GOT3 (cell line): Measurements from ENCODE around the gene CD164.
"Not testable (repeated sequence)": the region's sequence is repeated elsewhere in the genome, so short reads cannot be mapped to it uniquely, and the experiment has no call there.

Experiments used
- DNase-seq: peaks from one replicate; lab custom pipeline; 2025; ENCODE audit warnings: mixed read lengths; lab: John Stamatoyannopoulos, UW

The CD164 gene

GRCh38 chr6:109374326-109374892, 7.9 kb downstream of the CD164 start:
- no peak for DNase-seq

GRCh38 chr6:109373762-109374161, 8.5 kb downstream of the CD164 start:
- DNase-seq: no peak

DNA sequence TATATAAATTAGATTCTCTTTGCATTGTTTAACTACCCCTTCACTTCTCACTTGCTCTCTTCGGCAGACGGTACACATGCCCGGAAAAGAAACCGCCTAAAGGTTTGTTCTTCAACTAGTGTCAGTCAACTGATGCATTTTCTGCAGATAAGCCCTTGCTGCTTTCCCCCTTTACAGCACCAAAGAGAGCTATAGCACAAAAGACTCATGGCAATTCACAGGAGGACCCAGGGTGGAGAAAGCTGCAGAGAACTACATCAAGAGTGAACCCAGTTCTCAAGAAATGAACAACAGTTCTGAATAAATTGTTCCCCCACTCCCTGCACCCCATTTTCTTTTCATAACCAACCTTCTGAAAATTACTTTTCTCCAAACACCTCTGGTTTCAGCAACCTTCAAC, 8.9 kb downstream of the CD164 start:
- no peak for DNase-seq

DNA sequence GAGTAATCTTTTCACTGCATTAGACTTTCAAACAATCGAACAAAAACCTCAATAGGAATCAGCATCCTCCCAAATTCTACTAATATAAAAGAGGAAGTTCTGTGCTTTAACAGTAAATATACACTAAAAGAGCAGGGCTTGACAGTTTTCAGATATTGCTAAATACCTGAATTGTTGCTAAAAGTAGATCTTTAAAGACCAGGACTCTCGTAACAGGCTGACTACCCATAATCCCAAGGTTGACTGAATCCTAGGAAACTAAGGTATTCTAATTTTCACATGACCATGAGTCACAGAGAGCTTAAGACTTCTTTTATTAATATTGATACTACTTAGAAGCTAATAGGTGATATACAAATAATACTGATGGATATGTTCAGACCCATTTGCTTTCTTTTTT, 10.1 kb downstream of the CD164 start:
- no peak for DNase-seq

- DNase-seq: no peak
These were observed 11.5 kb downstream of the CD164 start for GRCh38 chr6:109370792-109371191.

DNA sequence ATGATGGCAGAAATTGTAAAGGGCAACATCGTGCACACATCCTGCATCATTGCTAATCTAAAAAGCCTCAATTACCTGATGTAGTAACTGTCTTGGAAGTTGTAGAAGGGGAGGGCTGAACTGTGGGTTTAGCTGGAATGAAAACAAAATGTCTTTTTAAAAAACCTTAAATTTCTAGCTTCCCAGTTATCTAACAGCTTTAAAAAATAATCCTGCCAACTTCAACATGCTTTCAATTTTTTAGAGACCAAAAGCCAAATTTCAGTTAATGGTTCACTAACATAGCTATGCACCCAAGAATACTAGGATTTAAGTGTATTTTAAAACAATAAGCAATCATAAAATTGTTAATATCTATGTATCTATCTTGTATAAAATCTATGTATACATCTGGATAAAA, 11.9 kb downstream of the CD164 start:
- DNase-seq: no peak

DNA sequence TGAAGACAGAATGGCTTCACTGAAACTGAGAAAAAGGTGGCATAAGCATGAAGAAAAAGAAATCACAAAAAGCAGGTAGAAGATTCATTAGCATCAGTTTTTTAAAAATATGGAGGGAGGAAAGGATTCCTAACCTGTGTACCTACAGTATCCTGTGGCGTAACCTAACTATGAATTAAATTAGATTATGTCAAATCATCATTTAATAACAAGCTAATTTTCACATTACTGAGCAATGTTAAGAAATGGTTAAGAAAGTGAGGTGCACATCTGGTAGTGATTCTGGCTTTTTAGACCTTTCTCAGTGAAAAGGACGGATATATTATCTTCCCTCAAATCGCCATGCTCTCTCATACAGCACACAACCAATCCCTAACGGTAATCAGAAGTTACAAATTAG, 12.5 kb downstream of the CD164 start:
- DNase-seq: no peak

GRCh38 chr6:109364382-109365078, 17.7 kb downstream of the CD164 start:
- not testable (repeated sequence) for DNase-seq

- DNase-seq: no peak
These were observed 18.5 kb downstream of the CD164 start for GRCh38 chr6:109363753-109364152.

- no peak for DNase-seq
These were observed 20.0 kb downstream of the CD164 start for GRCh38 chr6:109362102-109362884.

DNA sequence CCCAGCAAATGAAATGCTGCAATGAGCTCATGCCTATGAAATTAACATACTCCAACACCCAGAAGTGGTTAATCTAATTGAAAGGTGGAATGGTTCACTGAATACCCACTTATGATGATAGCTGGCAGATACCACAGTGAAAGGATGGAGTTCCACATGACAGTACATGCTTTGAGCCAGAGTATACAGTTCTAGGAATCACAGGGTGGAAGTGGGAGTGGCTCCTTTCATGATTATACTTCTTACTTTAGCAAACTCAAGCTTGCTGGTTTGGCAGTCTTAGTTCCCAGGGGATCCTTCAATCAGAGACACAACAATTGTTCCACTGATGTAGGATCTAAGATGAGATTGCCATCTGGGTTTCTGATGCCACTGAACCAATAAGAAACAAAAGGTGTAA, 21.5 kb downstream of the CD164 start:
- no peak for DNase-seq

DNA sequence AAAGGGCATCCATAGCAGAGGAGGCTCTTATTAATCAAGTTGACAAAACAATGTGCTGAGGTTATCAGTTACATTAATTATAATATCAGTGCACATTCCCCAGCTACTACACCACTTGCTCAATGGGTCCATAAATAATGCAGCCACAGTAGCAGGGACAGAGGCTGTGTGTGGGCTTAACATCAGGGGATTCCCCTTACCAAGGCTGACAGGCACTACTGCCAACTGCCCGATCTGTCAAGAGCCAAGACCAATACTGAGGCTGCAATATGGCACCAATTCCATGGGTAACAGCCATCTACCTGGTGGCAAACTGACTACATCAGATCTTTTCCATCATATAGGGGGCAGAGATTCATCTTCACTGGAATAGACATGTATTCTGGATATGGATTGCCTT, 22.0 kb downstream of the CD164 start:
- DNase-seq: no peak

GRCh38 chr6:109359248-109359647, 23.0 kb downstream of the CD164 start:
- no peak for DNase-seq

DNA sequence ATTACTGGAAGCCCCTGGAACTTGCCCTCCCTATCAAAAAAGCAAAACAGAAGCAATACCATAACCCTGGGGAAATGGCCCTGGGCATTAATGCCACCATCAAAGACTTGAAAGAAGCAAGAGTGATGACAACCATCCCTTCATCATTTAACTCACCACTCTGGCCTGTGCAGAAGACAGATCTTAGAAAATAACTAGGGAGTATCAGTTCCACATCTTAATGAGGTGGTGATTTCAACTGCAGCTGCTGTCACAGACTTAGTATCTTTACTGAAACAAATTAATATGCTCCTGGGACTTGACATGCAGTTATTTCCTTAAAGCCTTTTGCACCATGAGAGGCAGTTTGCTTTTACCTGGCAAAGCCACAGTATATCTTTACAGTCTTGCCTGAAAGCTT, 24.1 kb downstream of the CD164 start:
- no peak for DNase-seq

DNA sequence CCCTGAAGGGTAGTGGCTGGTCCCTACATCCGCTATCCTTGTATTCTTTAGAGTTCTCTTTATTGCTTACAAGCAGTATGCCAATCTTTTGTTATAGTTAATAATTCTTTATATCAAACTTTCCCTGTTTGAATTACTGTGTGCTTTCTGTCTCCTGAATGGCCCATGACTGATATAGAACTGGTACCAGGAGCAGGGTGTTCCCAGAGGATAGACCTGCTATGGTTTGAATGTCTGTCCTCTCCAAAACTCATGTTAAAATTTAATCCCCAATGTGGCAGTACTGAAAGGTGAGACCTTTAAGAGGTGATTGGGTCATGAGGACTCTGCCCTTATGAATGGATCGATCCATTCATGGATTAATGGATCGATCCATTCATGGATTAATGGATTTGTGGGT, 26.0 kb downstream of the CD164 start:
- DNase-seq: no peak

GRCh38 chr6:109351231-109352130, 30.8 kb downstream of the CD164 start:
- no peak for DNase-seq

DNA sequence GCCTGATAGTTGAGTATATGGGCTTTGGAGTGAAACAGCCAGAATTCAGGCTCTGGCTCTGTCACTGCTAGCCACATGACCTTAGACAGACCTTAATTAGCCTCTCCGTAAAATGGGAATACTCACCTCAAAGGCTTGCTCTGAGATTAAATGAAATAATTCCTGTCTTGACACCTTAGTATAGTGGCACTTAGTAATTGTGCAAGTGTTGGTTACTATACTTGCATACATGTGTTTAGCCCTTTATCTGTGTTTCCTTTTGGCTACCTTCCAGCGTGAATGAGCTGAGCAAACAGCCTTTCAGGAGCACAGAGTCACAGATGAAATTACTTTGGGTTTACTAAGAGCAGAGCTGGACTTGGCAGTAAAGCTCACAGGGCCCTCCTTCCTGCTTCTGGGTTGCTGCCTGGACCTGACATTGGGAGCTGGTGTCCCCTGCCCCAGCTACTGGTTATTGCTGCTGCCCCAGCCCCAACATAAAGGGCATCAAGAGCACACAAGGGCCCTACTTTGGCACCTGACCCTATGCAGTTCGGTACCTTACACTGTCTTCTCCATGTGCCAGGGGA, 32.8 kb downstream of the CD164 start:
- DNase-seq: no peak

DNA sequence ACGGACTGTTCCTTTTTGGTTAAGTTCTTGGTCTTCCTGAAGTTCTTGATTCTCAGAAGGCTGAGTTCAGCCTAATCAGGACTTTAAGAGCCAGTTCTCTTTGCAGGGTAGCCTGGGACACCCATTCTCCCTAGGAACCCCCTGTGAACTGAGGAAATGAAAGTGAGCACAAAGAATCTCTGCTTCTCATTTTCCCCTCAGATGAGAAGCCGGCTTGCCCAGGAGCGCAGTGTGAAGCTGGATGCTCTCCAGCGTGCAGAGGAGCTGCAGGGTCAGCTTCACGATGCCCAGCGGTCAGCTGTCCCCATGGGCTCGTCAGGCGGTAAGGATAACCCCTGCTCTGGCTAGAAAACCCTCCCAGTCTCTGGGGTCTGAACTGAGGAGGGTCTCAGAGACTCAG, 34.0 kb downstream of the CD164 start:
- no peak for DNase-seq

- DNase-seq: no peak
These were observed 34.5 kb downstream of the CD164 start for GRCh38 chr6:109347779-109348178.

DNA sequence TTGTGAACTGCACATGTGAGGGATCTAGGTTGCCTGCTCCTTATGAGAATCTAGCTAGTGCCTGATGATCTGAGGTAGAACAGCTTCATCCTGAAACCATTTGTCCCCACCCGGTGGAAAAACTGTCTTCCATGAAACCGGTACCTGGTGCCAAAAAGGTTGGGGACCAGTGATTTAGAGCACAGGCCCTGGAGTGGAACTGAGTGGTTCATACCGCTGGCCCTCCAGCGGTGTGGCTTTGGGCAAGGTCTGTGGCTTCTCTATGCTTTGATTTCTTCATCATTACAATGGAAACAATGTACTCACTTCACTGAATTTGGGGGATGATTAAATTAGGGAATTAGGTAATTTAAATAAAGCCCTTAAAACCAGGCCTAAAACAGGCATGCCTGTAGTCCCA, 36.3 kb downstream of the CD164 start:
- DNase-seq: no peak

DNA sequence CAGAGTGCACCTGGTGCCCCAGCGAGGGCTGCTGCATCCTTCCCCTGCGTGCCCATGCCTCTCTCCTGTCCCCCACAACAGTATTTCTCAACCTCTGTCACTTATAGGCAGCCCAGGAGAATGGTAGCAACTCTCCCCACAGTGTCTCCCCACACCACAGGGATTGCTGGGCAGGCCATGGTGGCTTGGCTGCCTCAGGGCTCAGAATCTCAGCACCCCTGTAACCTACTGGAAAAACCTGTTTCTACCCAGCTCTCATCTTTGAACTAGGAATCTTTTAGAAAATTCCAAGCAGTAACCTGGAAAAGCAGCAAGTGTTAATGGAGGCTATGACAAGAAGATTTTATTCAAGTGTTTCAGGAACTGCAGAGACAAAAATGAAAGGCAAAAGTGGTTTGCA, 38.0 kb downstream of the CD164 start:
- no peak for DNase-seq

DNA sequence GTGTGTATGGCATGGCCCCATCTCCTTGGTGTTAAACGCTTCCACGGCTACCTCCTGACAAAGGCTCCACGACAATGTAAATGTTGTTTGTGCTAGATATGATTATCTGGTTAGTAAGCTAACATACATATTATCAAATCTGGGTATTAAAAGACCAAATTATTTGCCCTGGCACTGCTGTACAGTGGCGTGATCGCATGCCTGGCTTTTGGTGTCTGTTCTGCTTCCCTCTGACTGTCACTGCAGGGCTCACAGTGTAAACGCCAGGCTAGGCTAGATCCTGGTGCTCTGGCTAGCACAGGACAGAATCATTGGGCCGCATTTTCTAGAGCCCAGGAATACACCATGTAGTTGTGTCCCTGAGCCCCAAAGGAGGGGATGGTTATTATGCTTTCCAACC, 38.7 kb downstream of the CD164 start:
- DNase-seq: no peak
